Activated T-cell treated with anti-CD3 and anti-CD28 coated beads for 1 hour (primary cell): ENCODE measurements around the gene EHBP1L1.
"Not testable (repeated sequence)": the region's sequence is repeated elsewhere in the genome, so short reads cannot be mapped to it uniquely, and the experiment has no call there.

Source experiments
- DNase-seq: peaks from one replicate; pipeline ENCODE4 v3.0.0-alpha.2; 2020; ENCODE audit warnings: low read depth

Gene EHBP1L1

GRCh38 chr11:65560555-65561418 lies 15.1 kb upstream of the EHBP1L1 start:
- DNase-seq, result no peak

DNA sequence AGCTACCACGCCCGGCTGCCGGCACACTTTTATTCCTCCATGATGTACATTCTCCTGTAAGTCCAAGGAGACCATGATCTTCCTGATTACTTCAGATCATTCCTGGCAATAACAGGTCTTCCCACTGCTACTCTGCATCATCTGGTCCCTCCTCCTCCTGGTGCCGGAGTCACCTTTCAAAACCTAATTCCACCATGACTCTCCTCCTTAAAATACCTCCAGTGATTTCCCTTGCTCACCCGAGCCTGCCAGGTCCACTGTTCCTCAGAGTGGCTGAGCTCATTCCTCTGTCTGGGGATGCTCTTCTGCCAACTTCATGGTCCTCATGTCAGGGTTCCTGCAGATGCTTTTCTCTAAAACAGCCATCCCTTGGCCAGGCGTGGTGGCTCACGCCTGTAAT lies 13.8 kb upstream of the EHBP1L1 start:
- no peak for DNase-seq

GRCh38 chr11:65562788-65563187 lies 13.1 kb upstream of the EHBP1L1 start:
- no peak for DNase-seq

DNA sequence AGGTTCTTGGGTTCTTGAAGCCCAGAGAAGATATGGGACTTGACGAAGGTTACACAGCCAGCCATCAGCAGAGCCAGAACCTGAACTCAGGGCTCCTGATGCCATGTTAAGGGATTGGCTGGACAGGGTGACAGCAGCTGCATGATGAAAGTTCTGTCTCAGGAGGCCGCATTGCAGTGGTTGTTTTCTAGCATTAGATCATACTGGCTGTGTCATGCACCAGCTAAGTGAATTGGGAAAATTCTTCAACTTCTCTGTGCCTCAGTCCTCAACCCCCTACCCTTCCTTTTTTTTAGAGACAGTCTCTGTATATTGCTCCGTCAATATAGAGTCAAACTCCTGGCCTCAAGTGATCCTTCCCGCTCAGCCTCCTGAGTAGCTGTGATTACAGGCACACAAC lies 12.3 kb upstream of the EHBP1L1 start:
- no peak for DNase-seq

DNA sequence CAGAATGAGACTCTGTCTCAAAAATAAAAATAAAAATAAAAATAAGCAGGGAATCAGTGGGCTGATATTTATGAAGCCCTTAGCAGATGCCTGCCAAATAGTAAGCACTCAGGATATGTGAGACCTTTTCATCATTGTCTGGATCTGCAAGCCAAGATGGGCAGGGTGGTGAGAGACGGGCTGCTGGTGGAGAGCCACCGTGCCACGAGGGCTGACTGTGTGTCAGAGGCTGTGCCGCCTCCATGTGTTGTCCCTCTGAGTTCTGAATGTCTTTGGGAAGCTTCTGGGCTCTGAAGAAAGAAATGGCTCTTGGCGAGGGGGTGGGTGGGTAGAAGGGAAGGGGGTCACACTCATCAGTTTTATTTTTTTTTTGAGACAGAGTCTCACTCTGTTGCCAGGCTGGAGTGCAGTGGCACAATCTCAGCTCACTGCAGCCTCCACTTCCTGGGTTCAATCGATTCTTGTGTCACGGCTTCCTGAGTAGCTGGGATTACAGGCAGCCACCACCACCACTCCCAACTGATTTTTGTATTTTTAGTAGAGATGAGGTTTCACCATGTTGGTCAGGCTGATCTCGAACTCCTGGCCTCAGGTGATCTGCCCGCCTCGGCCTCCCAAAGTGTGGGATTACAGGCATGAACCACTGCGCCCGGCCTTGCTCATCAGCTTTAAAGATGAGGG lies 10.8 kb upstream of the EHBP1L1 start:
- DNase-seq, result not testable (repeated sequence)

DNA sequence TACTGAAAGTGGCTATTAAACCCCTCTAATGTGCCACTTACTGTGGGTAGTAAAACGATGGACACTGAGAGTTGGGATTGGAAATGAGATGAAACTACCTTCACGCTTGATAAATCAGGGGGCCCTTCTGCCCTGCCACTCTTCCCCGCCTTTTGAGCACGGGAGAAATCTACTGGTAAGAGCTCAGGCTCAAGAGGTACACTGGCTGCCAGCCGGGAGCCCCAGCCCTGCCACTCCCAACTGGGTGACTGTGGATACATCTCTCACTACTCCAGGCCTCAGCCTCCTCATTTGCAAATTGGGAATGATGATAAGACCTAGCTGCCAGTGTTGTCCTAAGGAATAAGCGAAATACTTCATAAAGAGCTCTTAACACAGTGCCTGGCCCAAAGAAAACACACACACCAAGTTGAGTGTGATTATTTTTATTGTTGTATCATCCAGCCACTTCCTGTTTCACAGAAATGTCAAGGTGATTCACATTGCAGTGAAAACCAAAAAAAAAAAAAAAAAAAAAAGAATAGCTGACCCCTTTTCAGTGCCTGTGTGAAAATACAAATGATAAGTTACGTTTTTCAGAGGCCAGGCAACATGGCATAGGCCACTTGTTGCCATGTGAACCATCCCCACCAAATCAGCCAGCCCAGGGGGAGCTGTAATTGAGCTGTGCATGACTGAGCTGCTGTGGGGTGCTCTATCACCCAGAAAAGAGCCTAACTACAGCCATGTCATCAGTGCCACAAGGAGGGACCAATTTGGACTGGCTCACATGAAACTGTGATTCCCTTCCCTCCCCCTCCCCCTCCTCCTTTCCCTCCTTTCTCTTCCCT lies 10.0 kb upstream of the EHBP1L1 start:
- no peak for DNase-seq

GRCh38 chr11:65569164-65569972 lies 6.5 kb upstream of the EHBP1L1 start:
- no peak for DNase-seq

DNA sequence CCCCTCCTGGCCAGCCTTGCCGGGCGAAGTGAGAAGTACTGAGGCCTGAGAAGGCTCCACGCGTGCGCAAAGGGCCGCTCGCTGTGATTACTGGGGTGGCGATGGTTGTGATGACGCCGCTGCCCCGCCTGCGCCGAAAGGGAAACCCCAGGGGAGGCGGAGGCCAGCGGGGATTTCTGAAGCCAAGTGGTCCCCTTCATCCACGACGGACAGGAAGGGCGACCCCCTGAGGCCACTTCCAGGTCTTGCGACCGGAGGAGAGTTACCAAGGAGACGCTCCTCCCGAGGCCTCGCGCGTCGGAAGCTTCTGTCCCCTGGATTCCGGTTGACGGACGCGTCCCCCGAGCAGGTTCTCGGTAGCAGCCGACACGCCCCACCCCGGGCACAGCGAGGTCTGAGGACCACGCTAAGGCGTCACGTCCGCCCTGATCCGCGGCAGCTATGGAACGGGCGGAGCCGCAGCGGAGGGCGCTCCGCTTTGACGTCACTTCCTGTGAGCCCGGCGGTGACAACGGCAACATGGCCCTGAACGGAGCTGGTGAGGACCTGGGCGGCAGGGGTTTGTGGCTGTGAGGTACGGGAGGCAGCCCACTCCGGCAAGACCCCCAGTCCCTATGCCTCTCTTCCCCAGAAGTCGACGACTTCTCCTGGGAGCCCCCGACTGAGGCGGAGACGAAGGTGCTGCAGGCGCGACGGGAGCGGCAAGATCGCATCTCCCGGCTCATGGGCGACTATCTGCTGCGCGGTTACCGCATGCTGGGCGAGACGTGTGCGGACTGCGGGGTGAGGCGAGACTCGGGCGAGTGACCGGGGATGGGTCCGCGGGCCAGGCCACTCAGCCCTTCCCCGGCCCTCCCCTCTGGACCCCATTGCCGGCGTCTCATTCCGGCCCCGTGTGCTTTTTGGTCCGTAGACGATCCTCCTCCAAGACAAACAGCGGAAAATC lies 5.6 kb upstream of the EHBP1L1 start, which contains the start of gene ZNRD2:
Gene ZNRD2, plus strand, starts transcription at position 505 of the 946 bp plus-strand sequence. Its CDS starts 15 bp downstream, at position 520.
- peak; percentile 94 for DNase-seq

- no peak for DNase-seq
Observed at GRCh38 chr11:65571420-65571819, 4.4 kb upstream of the EHBP1L1 start.

DNA sequence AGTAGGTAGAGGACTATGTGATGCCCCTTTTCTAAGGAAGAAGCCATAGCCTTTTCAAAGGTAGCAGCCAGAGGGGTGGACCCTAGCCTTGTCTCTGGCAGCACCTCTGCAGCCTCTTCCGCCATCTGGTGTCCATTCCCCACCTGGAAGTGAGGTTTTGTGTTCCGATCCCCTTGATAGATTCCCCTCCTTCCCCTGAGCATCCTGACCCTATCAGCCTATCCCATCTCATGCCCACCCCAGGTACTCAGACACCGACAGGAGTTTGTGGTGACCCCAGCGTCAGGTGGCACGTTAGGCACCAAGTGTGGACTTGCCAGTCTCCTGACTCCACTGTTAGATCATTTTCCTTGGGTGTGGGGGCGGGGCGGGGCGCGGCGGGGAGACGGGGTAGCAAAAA lies 3.9 kb upstream of the EHBP1L1 start:
- DNase-seq, result no peak

DNA sequence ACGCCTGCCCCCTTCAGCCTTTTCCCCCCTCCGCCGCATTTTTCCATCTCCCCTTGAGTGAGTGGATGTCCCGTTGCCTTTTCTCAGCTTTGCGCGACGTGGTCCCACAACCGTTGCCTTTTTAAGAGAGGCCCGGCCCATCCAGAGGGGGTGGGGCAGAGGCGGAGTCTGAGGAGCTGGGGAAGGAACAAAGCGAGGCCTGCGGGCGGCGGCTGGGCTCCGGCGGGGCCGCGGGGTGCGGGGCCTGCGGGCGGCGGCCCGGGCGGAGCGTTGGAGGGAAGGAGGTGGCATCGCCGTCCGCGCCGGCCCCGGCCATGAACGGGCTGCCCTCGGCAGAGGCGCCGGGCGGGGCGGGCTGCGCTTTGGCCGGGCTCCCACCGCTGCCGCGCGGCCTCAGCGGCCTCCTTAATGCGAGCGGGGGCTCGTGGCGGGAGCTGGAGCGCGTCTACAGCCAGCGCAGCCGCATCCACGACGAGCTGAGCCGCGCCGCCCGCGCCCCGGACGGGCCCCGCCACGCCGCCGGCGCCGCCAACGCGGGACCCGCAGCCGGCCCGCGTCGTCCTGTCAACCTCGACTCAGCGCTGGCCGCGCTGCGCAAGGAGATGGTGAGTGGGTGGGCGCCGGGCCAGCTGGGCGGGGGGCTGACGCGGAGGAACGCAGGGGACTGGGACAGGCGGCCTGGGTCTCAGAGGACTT lies 3.3 kb upstream of the EHBP1L1 start, which contains the start of gene FAM89B:
Gene FAM89B, plus strand, starts transcription at position 183 of the 696 bp plus-strand sequence. Its CDS starts 132 bp downstream, at position 315.
- peak; percentile 91 for DNase-seq

DNA sequence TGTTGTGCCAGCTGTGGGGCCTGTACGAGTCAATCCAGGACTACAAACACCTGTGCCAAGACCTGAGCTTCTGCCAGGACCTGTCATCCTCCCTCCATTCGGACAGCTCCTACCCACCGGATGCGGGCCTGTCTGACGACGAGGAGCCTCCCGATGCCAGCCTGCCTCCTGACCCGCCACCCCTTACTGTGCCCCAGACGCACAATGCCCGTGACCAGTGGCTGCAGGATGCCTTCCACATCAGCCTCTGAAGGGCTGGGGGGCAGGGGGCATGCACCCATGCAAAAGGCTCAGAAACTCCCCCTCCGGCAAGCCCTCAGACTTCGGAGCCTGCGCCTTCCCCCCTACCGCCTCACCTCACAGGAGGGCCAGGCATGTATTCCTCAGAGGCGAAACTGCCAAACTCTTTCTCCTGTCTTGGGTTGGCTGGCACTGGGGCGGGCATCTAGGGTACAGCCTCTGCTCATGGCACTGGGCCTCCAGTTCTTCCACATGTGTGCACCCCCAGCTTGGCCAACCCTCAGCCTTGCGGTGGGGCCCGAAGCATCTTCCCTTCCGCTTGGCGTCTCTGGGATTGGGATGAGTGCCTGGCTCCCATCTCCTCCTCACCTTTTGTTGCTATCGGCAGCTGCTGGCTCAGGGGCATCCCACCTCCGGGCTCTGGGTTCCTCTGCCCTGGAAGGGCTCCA lies 2.3 kb upstream of the EHBP1L1 start:
- no peak for DNase-seq

- DNase-seq, result peak; percentile 74
Observed at GRCh38 chr11:65574109-65574810, 1.6 kb upstream of the EHBP1L1 start.

GRCh38 chr11:65574811-65575567 lies 864 bp upstream of the EHBP1L1 start:
- DNase-seq, result no peak

DNA sequence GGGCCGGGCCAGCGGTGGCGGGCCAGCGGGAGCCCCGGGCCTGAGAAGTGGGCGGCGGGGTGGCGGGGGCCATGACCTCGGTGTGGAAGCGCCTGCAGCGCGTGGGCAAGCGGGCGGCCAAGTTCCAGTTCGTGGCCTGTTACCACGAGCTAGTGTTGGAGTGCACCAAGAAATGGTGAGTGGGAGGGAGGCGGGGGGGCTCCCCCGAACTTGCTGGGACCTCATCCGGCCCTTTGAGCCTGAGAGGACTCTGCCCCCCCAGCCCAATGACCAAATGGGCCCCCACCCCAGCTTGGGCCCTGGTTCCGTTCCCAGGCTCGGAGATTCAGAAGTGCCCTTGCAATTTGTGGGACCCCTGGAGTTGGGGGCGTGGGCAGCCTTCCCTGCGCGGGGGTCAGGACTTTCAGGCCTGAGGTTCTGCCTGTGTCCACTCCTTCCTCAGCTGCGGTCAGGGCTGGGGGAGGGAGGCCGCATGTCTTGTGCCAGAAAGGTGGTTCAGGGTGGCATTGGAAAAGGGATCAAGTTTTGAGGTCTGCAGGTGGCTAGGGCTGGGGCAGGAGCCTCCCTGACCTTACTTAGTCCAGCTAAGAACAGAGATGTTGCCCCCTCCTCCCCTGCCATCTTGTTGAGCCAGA lies 496 bp downstream of the EHBP1L1 start:
- no peak for DNase-seq

DNA sequence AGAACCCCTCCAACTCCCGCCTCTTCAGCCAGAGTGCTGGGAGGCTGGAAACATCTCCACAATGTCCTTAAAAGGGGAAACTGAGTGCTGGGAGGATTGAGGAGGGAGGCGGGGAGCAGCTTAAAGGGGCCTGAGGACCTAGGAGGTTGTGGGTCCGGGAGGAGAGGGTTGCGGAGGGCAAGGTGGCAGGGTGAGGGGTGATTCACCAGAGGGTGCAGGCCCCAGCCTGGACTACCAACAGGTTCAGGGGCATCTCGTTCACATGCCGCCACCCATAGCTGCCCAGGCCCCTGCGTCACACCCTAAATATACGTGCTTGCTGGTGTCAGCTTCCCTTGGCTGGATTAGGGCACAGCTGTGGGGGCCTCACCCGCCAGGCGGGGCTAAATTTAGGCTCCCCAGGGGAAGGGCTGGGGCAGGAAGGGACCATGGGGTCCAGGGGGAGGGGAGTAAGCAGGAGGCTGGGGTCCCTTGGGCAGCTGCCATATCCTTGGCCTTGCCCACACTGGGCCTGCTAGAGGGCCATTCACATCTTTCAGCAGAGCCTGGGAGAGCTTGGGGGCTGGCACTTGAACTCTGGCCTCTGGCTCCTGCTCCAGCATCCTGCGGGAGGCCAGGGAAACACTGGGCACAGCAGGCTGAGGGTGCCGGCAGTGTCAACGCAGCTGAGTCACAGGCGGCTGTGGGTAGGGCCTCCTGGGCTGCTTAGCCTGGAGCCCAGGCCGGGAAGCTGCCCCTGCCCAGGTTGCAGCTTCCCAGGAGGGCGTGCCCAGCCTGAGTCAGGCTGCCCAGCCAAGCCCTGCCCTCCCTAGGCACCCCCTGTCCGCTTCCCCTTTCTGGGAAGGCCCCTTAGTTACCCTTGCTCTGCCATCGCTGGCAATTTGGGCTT lies 1.3 kb downstream of the EHBP1L1 start:
- DNase-seq, result no peak
